ENCODE data around the gene ZNF547. TPM values are rescaled to one million over a fixed set of nuclear protein-coding genes. Genes with fewer than 3 reads are reported as not detected.
"Not testable (repeated sequence)": the region's sequence is repeated elsewhere in the genome, so short reads cannot be mapped to it uniquely, and the experiment has no call there.

ZNF547 gene
- total RNA-seq, 1 donor from 2014 or later, result 3.9 TPM

DNA sequence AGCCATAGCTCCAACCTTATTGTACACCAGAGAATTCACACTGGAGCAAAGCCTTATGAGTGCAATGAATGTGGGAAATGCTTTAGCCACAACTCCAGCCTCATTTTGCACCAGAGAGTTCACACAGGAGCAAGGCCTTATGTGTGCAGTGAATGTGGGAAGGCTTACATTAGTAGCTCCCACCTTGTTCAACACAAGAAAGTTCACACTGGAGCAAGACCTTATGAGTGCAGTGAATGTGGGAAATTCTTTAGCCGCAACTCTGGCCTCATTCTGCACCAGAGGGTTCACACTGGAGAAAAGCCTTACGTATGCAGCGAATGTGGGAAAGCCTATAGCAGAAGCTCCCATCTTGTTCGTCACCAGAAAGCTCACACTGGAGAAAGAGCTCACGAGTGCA is 5.9 kb upstream of the ZNF547 start:
- FAIRE-seq (no peak), DNase-seq (ENCODE audit: low read depth) (no peak)
- H3K4me3 ChIP-seq (ENCODE audit: low read depth, low read length), result no peak overlapping the region
- peaks cover 27% of the 10 kb centered on the region for H3K36me3 ChIP-seq (ENCODE audit: control insufficient read depth, insufficient read depth, low read length)
- TF ChIP-seq, protein P1, sequence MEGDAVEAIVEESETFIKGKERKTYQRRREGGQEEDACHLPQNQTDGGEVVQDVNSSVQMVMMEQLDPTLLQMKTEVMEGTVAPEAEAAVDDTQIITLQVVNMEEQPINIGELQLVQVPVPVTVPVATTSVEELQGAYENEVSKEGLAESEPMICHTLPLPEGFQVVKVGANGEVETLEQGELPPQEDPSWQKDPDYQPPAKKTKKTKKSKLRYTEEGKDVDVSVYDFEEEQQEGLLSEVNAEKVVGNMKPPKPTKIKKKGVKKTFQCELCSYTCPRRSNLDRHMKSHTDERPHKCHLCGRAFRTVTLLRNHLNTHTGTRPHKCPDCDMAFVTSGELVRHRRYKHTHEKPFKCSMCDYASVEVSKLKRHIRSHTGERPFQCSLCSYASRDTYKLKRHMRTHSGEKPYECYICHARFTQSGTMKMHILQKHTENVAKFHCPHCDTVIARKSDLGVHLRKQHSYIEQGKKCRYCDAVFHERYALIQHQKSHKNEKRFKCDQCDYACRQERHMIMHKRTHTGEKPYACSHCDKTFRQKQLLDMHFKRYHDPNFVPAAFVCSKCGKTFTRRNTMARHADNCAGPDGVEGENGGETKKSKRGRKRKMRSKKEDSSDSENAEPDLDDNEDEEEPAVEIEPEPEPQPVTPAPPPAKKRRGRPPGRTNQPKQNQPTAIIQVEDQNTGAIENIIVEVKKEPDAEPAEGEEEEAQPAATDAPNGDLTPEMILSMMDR (IDR thresholded peaks at IDR 0.05; ENCODE audit: insufficient read depth, low read length, severe bottlenecking), result no peak
- no peaks in the 10 kb centered on the region for H3K27me3 ChIP-seq (ENCODE audit: control insufficient read depth, insufficient read depth, low read length)

GRCh38 chr19:57359300-57359699 is 4.1 kb upstream of the ZNF547 start:
- H3K36me3 ChIP-seq (ENCODE audit: control insufficient read depth, insufficient read depth, low read length), result peaks cover 22% of the 10 kb centered on the region
- H3K27me3 ChIP-seq (ENCODE audit: control insufficient read depth, insufficient read depth, low read length), result no peaks in the 10 kb centered on the region
- no peak for DNase-seq (ENCODE audit: low read depth)
- FAIRE-seq, result no peak
- no peak overlapping the region for H3K4me3 ChIP-seq (ENCODE audit: low read depth, low read length)
- TF ChIP-seq, protein P1 (IDR thresholded peaks at IDR 0.05; ENCODE audit: insufficient read depth, low read length, severe bottlenecking), result no peak

- DNase-seq (ENCODE audit: low read depth) (no peak), FAIRE-seq (no peak)
- no peaks in the 10 kb centered on the region for H3K27me3 ChIP-seq (ENCODE audit: control insufficient read depth, insufficient read depth, low read length)
- H3K36me3 ChIP-seq (ENCODE audit: control insufficient read depth, insufficient read depth, low read length), result peaks cover 6% of the 10 kb centered on the region
- H3K4me3 ChIP-seq (ENCODE audit: low read depth, low read length), result peak overlapping the region; percentile 58
- TF ChIP-seq, protein P1 (IDR thresholded peaks at IDR 0.05; ENCODE audit: insufficient read depth, low read length, severe bottlenecking), result no peak
Observed at GRCh38 chr19:57362419-57362818, 932 bp upstream of the ZNF547 start.

DNA sequence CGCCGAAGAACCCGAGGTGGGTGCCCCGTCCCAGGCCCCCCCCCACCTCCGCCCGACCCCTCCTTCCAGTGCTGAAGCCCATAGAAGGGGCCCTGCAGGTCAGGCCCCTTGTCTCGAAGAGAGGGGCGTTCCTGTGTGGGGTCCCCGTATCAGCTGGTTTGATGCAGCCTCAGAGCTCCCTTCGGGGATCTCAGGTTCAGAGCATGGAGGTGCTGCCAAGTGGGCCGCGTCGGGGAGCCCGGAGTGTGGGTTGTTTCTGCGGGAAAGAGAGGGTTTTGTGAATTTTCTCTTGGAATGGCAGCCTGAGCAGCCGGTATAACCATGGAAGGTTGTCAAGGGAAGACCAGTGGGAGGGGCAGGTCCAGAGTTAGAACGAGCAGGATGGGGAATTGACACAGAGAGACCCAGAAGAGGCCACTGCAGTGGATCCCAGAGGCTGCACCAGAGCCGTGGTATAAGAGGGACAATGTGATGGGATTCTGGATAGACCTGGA is 384 bp downstream of the ZNF547 start:
- H3K27me3 ChIP-seq (ENCODE audit: control insufficient read depth, insufficient read depth, low read length), result no peaks in the 10 kb centered on the region
- peaks cover under 1% of the 10 kb centered on the region for H3K36me3 ChIP-seq (ENCODE audit: control insufficient read depth, insufficient read depth, low read length)
- H3K4me3 ChIP-seq (ENCODE audit: low read depth, low read length), result peak overlapping the region; percentile 58
- FAIRE-seq (no peak), DNase-seq (ENCODE audit: low read depth) (no peak)
- TF ChIP-seq, protein P1 (IDR thresholded peaks at IDR 0.05; ENCODE audit: insufficient read depth, low read length, severe bottlenecking), result no peak

DNA sequence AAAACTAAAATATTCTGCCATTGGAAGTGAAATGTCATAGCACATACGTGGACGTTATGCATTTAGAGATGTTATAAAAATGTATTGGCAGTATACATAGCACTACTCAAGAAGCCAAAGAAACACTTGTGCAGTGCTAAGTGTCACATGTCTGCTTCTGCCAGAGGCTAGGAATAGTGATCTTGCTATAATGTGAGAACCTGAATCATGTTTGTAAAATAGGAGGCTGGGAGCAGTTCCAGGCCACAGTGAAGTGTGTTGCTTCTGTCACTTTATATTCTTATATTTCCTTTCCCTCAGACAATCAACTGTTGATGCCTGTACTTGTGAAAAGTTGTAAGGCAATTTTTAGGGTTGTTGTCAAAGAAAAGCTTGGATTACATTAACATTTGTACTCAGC is 3.4 kb downstream of the ZNF547 start:
- no peak overlapping the region for H3K4me3 ChIP-seq (ENCODE audit: low read depth, low read length)
- DNase-seq (ENCODE audit: low read depth) (no peak), FAIRE-seq (no peak)
- TF ChIP-seq, protein P1 (IDR thresholded peaks at IDR 0.05; ENCODE audit: insufficient read depth, low read length, severe bottlenecking), result no peak
- no peaks in the 10 kb centered on the region for H3K27me3 ChIP-seq (ENCODE audit: control insufficient read depth, insufficient read depth, low read length)
- no peaks in the 10 kb centered on the region for H3K36me3 ChIP-seq (ENCODE audit: control insufficient read depth, insufficient read depth, low read length)

GRCh38 chr19:57374179-57374578 is 10.8 kb downstream of the ZNF547 start:
- H3K27me3 ChIP-seq (ENCODE audit: control insufficient read depth, insufficient read depth, low read length), result no peaks in the 10 kb centered on the region
- FAIRE-seq (no peak), DNase-seq (ENCODE audit: low read depth) (no peak)
- TF ChIP-seq, protein P1 (IDR thresholded peaks at IDR 0.05; ENCODE audit: insufficient read depth, low read length, severe bottlenecking), result no peak
- H3K4me3 ChIP-seq (ENCODE audit: low read depth, low read length), result no peak overlapping the region
- H3K36me3 ChIP-seq (ENCODE audit: control insufficient read depth, insufficient read depth, low read length), result peaks cover 8% of the 10 kb centered on the region

DNA sequence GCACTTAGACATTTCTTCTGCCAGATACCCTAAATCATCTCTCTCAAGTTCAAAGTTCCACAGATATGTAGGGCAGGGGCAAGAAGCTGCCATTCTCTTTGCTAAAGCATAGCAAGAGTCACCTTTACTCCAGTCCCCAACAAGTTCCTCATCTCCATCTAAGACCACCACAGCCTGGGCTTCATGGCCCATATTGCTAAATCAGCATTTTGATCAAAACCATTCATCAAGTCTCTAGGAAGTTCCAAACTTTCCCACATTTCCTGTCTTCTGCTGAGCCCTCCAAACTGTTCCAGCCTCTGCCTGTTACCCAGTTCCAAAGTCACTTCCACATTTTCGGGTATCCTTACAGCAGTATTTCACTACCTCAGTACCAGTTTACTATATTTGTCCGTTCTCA is 11.3 kb downstream of the ZNF547 start:
- not testable (repeated sequence) for H3K36me3 ChIP-seq (ENCODE audit: control insufficient read depth, insufficient read depth, low read length); FAIRE-seq; DNase-seq (ENCODE audit: low read depth); H3K27me3 ChIP-seq (ENCODE audit: control insufficient read depth, insufficient read depth, low read length); H3K4me3 ChIP-seq (ENCODE audit: low read depth, low read length)

Data from bronchial epithelial cell (primary cell).